ENCODE measurements around the gene LARGE1.

DNA sequence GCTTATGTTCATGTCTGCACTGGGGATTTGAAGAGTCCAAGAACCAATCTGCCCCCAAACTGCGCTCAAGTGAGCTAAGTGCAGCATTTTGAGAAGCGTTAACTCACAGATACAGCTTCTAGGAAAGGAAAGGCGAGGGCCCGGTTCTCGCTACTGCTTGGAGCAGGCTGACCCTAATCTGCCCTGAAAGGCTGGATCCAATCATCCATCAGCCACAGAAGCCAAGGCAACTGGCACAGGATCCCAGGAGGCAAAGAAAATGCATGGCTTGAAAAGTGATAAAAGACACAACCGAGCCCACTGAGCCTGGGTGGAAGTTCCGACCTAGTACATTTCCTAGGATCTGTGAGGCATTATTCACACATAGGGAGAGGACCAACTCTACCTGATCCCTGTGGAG lies 174.8 kb downstream of the LARGE1 start:
- TF ChIP-seq, protein P1, sequence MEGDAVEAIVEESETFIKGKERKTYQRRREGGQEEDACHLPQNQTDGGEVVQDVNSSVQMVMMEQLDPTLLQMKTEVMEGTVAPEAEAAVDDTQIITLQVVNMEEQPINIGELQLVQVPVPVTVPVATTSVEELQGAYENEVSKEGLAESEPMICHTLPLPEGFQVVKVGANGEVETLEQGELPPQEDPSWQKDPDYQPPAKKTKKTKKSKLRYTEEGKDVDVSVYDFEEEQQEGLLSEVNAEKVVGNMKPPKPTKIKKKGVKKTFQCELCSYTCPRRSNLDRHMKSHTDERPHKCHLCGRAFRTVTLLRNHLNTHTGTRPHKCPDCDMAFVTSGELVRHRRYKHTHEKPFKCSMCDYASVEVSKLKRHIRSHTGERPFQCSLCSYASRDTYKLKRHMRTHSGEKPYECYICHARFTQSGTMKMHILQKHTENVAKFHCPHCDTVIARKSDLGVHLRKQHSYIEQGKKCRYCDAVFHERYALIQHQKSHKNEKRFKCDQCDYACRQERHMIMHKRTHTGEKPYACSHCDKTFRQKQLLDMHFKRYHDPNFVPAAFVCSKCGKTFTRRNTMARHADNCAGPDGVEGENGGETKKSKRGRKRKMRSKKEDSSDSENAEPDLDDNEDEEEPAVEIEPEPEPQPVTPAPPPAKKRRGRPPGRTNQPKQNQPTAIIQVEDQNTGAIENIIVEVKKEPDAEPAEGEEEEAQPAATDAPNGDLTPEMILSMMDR (IDR thresholded peaks at IDR 0.05), result no peak
- TF ChIP-seq POLR2A (IDR thresholded peaks at IDR 0.05) (no peak), POLR2AphosphoS5 (IDR thresholded peaks at IDR 0.05; ENCODE audit: insufficient read depth in 1 of 2, low read depth in 1 of 2) (no peak)
